Thoracic aorta (tissue), 2 donors: Measurements from ENCODE around the gene INHA. TPM values are rescaled to one million over a fixed set of nuclear protein-coding genes. Genes with fewer than 3 reads are reported as not detected.

Experiments used
- ATAC-seq: fragments of 150-250 bp; one replicate; pipeline ENCODE4 v1.8.0; 2017; ENCODE audit warnings: low read depth; ENCODE audit not compliant: insufficient number of reproducible peaks, low FRiP score
- DNase-seq: peaks from one replicate; pipeline ENCODE4 v3.0.0-alpha.2; 2020; ENCODE audit warnings: low spot score
- H3K27ac ChIP-seq, 2 donors: fragments of 200-600 bp; sonication (generic); 1 replicate in 1 of 2; 2 replicates in 1 of 2; pipeline ENCODE4 v1.5.1; 2016; ENCODE audit warnings: mild to moderate bottlenecking in 2 of 2, moderate library complexity in 2 of 2
- H3K27me3 ChIP-seq: fragments of 200-600 bp; sonication (generic); replicated peaks from 2 replicates; pipeline ENCODE4 v1.6.0; 2016; ENCODE audit warnings: mild to moderate bottlenecking; ENCODE audit not compliant: insufficient read depth
- H3K36me3 ChIP-seq: fragments of 200-600 bp; sonication (generic); one replicate; pipeline ENCODE4 v1.5.1; 2016
- H3K4me1 ChIP-seq, 2 donors: fragments of 200-600 bp; sonication (generic); 1 replicate in 1 of 2; 2 replicates in 1 of 2; pipeline versions ENCODE4 v1.5.1 to v1.6.0; 2016; ENCODE audit warnings: low read depth in 2 of 2, mild to moderate bottlenecking in 1 of 2; ENCODE audit not compliant: control insufficient read depth in 1 of 2
- H3K4me3 ChIP-seq: fragments of 200-600 bp; sonication (generic); 2 replicates; pipeline ENCODE4 v1.5.1; 2016; ENCODE audit warnings: mild to moderate bottlenecking
- H3K9me3 ChIP-seq: fragments of 200-600 bp; sonication (generic); 2 replicates; pipeline ENCODE4 v1.5.1; 2016
- total RNA-seq, 2 donors: library from RNA; depleted of rRNA; stranded (reverse); fragments of >200 nt; gene quantifications; one replicate each; pipeline versions ENCODE4 v1.1.0 to v1.2.3, GENCODE V29; 2016
- TF ChIP-seq, protein P1 (sequence below): fragments of 200-600 bp; sonication (generic); IDR thresholded peaks from one replicate; pipeline ENCODE4 v1.5.1; 2019; ENCODE audit warnings: antibody characterized with exemption

INHA gene
- total RNA-seq, 2 donors from 2014 or later: 1.2 to 1.6 TPM

DNA sequence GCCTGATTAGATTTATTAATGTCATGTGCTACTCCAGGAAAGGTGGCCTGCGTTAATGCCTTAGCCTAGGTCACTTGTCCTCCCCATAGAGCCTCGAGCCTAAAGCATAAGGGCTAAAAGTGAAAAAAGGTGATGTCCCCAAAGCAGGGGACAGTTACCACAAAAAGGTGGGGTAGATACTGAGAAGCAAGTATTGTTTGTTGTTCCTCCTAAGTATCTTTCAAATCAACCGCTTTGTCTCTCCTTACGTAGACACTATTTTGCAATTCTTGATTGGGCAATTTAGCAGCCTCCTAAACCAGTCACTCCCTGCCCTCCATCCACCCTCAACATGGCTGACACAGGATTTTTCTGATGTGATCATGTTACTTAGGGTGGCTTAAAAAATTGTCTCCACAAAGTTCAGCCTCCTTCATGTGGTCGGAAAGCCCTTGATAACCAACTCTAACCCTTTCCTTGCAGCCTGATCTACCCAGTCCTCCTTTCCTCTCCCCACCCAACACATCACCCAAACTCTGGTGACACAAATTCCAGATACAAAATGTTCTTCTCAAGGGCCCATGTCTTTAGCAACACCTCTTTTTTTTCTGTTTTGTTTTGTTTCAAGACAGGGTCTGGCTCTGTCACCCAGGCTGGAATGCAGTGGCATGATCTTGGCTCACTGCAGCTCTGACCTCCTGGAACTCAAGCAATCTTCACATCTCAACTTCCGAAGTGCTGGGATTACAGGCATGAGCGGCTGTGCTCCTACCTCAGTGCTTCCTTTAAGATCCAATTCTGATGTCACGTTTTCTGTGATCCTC lies 6.9 kb downstream of the INHA start:
- Histone ChIP-seq H3K9me3 (no peaks in the 10 kb centered on the region), H3K4me3 (no peak overlapping the region), H3K4me1 (no peaks in the 10 kb centered on the region), H3K27ac (no peak overlapping the region), H3K36me3 (no peaks in the 10 kb centered on the region), H3K27me3 (no peaks in the 10 kb centered on the region)
- ATAC-seq: no peak
- no peak for DNase-seq
- TF ChIP-seq, protein P1, sequence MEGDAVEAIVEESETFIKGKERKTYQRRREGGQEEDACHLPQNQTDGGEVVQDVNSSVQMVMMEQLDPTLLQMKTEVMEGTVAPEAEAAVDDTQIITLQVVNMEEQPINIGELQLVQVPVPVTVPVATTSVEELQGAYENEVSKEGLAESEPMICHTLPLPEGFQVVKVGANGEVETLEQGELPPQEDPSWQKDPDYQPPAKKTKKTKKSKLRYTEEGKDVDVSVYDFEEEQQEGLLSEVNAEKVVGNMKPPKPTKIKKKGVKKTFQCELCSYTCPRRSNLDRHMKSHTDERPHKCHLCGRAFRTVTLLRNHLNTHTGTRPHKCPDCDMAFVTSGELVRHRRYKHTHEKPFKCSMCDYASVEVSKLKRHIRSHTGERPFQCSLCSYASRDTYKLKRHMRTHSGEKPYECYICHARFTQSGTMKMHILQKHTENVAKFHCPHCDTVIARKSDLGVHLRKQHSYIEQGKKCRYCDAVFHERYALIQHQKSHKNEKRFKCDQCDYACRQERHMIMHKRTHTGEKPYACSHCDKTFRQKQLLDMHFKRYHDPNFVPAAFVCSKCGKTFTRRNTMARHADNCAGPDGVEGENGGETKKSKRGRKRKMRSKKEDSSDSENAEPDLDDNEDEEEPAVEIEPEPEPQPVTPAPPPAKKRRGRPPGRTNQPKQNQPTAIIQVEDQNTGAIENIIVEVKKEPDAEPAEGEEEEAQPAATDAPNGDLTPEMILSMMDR: no peak

DNA sequence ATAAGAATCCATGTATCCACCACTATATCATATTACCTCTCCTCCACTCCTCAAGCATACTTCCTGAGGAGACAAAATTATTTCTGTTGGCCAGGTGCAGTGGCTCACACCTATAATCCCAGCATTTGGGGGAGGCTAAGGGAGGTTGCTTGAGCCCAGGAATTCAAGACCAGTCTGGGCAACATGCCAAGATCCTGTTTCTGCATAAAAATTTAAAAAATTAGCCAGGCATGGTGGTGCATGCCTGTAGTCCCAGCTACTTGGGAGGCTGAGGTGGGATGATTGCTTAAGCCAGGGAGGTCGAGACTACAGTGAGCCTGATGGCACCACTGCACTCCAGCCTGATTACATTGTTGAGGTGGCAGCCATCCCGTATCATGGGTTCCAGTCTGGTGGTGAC lies 9.2 kb downstream of the INHA start:
- no peak for DNase-seq
- H3K36me3 ChIP-seq: no peaks in the 10 kb centered on the region
- no peak overlapping the region for H3K27ac ChIP-seq
- no peaks in the 10 kb centered on the region for H3K4me1 ChIP-seq
- H3K4me3 ChIP-seq: no peak overlapping the region
- H3K27me3 ChIP-seq: no peaks in the 10 kb centered on the region
- H3K9me3 ChIP-seq: no peaks in the 10 kb centered on the region
- no peak for ATAC-seq
- TF ChIP-seq, protein P1: no peak

DNA sequence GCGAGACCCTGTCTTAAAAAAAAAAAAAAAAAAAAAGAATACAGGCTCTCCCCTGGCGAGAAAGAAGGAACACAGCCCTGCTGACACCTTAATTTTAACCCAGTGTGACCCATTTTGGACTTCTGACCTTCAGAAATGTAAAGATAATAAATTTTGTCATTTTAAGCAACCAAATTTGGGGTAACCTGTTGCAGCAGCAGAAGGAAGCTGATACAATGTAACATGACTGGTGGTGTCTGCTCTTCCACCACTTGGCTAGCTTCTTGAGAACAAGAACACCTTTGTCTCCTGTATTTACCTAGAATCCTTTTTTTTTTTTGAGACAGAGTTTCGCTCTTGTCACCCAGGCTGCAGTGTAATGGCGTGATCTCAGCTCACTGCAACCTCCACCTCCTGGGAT lies 19.0 kb downstream of the INHA start:
- no peak for DNase-seq
- peaks cover 0 to under 1% of the 10 kb centered on the region in 2 donors for H3K4me1 ChIP-seq
- H3K27ac ChIP-seq: no peak overlapping the region
- no peak overlapping the region for H3K4me3 ChIP-seq
- H3K27me3 ChIP-seq: no peaks in the 10 kb centered on the region
- H3K36me3 ChIP-seq: no peaks in the 10 kb centered on the region
- H3K9me3 ChIP-seq: no peaks in the 10 kb centered on the region
- TF ChIP-seq, protein P1: no peak
- no peak for ATAC-seq

DNA sequence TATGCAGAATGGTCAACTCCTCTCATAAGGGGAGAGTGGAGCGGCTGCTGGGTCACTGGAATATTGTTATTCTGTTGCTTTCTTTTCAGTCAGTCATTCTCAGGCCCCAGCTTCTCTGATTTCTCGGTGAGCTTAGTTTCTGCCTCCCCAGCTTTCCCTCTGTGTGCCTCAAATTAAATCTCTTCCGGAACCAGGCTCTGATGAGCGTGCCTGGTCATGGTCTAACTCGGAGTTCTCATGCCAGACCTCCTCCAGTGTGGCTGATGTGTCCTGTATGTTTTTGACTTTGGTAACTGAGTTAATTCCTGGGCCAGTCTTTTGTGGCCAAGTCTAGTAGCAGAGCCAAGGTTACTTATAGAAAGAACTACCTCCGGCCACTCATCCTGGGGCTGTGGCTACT lies 20.6 kb downstream of the INHA start:
- no peak overlapping the region for H3K27ac ChIP-seq
- DNase-seq: no peak
- no peak for ATAC-seq
- peaks cover 6 to 10% of the 10 kb centered on the region in 2 donors for H3K4me1 ChIP-seq
- TF ChIP-seq, protein P1: no peak
- no peaks in the 10 kb centered on the region for H3K27me3 ChIP-seq
- no peak overlapping the region for H3K4me3 ChIP-seq
- no peaks in the 10 kb centered on the region for H3K9me3 ChIP-seq
- no peaks in the 10 kb centered on the region for H3K36me3 ChIP-seq

DNA sequence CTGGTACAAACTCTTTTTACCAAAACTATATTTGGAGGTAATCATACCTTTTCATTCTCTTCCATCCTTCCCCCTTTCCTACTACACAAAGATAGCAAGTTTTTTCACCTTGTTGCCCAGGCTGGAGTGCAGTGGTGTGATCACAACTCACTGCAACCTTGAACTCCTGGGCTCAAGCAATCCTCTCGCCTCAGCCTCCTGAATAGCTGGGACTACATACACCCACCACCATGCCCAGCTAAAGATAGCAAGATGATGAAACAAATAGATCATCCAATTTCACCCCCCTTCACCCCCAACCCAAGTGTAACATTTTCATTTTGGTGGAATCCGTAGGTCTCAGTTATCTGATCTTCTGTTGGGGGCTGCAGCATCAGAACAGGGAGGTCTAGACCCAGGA lies 21.0 kb downstream of the INHA start:
- DNase-seq (no peak), ATAC-seq (no peak)
- no peaks in the 10 kb centered on the region for H3K27me3 ChIP-seq
- H3K4me3 ChIP-seq: no peak overlapping the region
- H3K36me3 ChIP-seq: no peaks in the 10 kb centered on the region
- TF ChIP-seq, protein P1: no peak
- peaks cover 6 to 10% of the 10 kb centered on the region in 2 donors for H3K4me1 ChIP-seq
- no peaks in the 10 kb centered on the region for H3K9me3 ChIP-seq
- no peak overlapping the region for H3K27ac ChIP-seq
